HepG2 (cell line): ENCODE data around the gene ATP2B2.

Experiments
- KDM4B ChIP-seq: sonication (generic); formaldehyde crosslinking; IDR thresholded peaks from 2 replicates; pipeline ENCODE4 v1.4.0; 2020; ENCODE audit warnings: missing genetic modification reagents
- POLR2A ChIP-seq, 2 experiments: IDR thresholded peaks; 2 replicates each; pipeline ENCODE4 v1.6.1; 2011; ENCODE audit warnings: low read depth in 2 of 2, low read length in 2 of 2, mild to moderate bottlenecking in 1 of 2, moderate library complexity in 1 of 2; ENCODE audit not compliant: insufficient read depth in 1 of 2
- SMARCC2 ChIP-seq: fragments of 450-650 bp; IDR thresholded peaks from 2 replicates; pipeline ENCODE4 v1.6.1; 2017; ENCODE audit warnings: antibody characterized with exemption, mild to moderate bottlenecking
- STAG1 ChIP-seq: sonication (generic); formaldehyde crosslinking; IDR thresholded peaks from 2 replicates; pipeline ENCODE4 v1.4.0; 2020; ENCODE audit warnings: missing genetic modification reagents
- ZSCAN29 ChIP-seq: sonication (generic); formaldehyde crosslinking; conservative IDR thresholded peaks from 2 replicates; pipeline ENCODE4 v1.4.0; 2020; ENCODE audit warnings: mild to moderate bottlenecking, missing genetic modification reagents

GRCh38 chr3:10337323-10338163, 167.8 kb downstream of the ATP2B2 start:
- TF ChIP-seq ZSCAN29 (CRISPR knock-in tag), result no peak
- no peak for TF ChIP-seq STAG1 (CRISPR knock-in tag)
- no peak for TF ChIP-seq POLR2A (IDR thresholded peaks at IDR 0.05; ENCODE audit: insufficient read depth in 1 of 2, low read depth in 2 of 2, low read length in 2 of 2)
- no peak for TF ChIP-seq KDM4B (CRISPR knock-in tag)
- TF ChIP-seq SMARCC2, result no peak
